ENCODE results near the gene BLM. TPM values are rescaled to one million over a fixed set of nuclear protein-coding genes. Genes with fewer than 3 reads are reported as not detected.

The BLM gene
- polyA plus RNA-seq, 1 donor (not counting 4 experiments of a cell fraction or from before 2014, with no cell fraction given): 4.4 TPM

DNA sequence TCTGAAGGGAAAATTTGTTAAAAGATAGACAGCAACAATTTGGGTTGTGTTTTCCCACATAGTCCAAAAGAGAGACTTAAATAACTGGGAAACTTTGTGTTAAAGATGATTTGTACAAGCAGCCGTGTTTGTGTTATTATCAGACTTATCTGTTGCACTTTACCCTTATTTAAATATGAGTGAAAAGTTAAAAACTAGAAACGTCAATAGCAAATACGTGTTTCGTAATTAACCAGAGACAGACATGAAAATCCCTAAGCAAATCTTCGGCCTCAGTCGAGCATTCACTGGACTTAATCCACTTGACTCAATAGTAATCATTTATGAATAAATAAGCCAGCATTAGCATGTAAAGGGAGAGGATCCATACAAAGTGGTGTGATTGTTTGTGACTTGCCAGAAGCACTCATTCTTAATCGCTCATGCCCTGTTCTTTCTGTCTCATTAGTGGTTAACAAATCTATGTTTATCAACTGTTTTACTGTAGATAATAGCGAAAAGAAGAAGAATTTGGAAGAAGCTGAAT, 34.2 kb downstream of the BLM start:
- no peak for FAIRE-seq
- TF ChIP-seq CTCF (optimal IDR thresholded peaks at IDR 0.05 in 1 of 3, IDR thresholded peaks at IDR 0.05 in 1 of 3, conservative IDR thresholded peaks at IDR 0.05 in 1 of 3; ENCODE audit: extremely low read depth in 1 of 3, insufficient read depth in 2 of 3, low read length in 3 of 3) (no peak), EZH2 (IDR thresholded peaks at IDR 0.05; ENCODE audit: low read length) (no peak)
- dilution Hi-C loops (cut with MboI; ENCODE audit: extremely low pct_ligation_motif_present, low sequenced_read_pairs): no loop called here

DNA sequence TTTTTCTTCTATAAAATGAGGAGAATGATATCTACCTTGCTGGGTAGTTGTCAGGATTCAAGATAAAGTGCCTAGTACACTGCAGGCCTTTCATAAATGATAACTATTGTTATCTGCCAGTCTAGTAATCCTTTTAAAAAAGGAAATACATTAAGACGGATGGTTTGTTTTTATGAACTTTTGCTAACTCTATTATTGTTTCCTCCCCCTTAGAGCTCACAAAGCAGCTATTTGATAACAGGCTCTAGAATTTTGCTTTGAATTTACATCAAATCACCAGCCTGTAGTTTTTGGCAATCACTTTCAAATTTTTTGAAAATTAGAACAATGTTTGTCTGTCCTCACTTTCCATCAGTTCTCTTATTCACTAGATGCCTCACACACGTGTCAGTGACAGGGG, 39.8 kb downstream of the BLM start:
- Histone ChIP-seq H3K79me2 (ENCODE audit: control insufficient read depth, insufficient read depth, low read length) (no peaks in the 10 kb centered on the region), H4K20me1 (ENCODE audit: control insufficient read depth, extremely low read depth, insufficient read depth, low read length) (no peaks in the 10 kb centered on the region), H3K9me1 (ENCODE audit: control insufficient read depth, extremely low read depth, insufficient read depth, low read length) (no peaks in the 10 kb centered on the region), H3K36me3 (ENCODE audit: control insufficient read depth in 2 of 2, extremely low read depth in 1 of 2, insufficient read depth in 2 of 2, low read length in 2 of 2) (peaks cover 0 to 9% of the 10 kb centered on the region in 2 experiments), H3K4me1 (ENCODE audit: control insufficient read depth, extremely low read depth, insufficient read depth, low read length) (no peaks in the 10 kb centered on the region), H3K9me3 (ENCODE audit: control insufficient read depth, low read depth, low read length) (no peaks in the 10 kb centered on the region), H2AFZ (ENCODE audit: control insufficient read depth, low read length) (no peak overlapping the region), H3K4me2 (ENCODE audit: control insufficient read depth, extremely low read depth, insufficient read depth, low read depth, low read length) (no peak overlapping the region), H3K27ac (ENCODE audit: control insufficient read depth, insufficient read depth, low read length) (no peak overlapping the region), H3K4me3 (ENCODE audit: control insufficient read depth in 2 of 3, extremely low read depth in 1 of 3, insufficient read depth in 2 of 3, low read depth in 1 of 3, low read length in 3 of 3) (no peak overlapping the region), H3K9ac (ENCODE audit: control insufficient read depth, extremely low read depth, insufficient read depth, low read length) (no peak overlapping the region), H3K27me3 (ENCODE audit: control insufficient read depth, extremely low read depth, insufficient read depth, low read length) (no peaks in the 10 kb centered on the region)
- dilution Hi-C loops (cut with MboI; ENCODE audit: extremely low pct_ligation_motif_present, low sequenced_read_pairs): no loop called here
- DNase-seq (ENCODE audit: low read depth, low spot score) (no peak), FAIRE-seq (no peak)
- TF ChIP-seq CTCF (optimal IDR thresholded peaks at IDR 0.05 in 1 of 3, IDR thresholded peaks at IDR 0.05 in 1 of 3, conservative IDR thresholded peaks at IDR 0.05 in 1 of 3; ENCODE audit: extremely low read depth in 1 of 3, insufficient read depth in 2 of 3, low read length in 3 of 3) (no peak), EZH2 (IDR thresholded peaks at IDR 0.05; ENCODE audit: low read length) (no peak)

More for the DNA sequence above, 34.2 kb downstream of the BLM start:
- H3K27me3 ChIP-seq (ENCODE audit: control insufficient read depth, extremely low read depth, insufficient read depth, low read length): no peaks in the 10 kb centered on the region
- no peaks in the 10 kb centered on the region for H3K79me2 ChIP-seq (ENCODE audit: control insufficient read depth, insufficient read depth, low read length)
- H3K4me3 ChIP-seq (ENCODE audit: control insufficient read depth in 2 of 3, extremely low read depth in 1 of 3, insufficient read depth in 2 of 3, low read depth in 1 of 3, low read length in 3 of 3): no peak overlapping the region
- H2AFZ ChIP-seq (ENCODE audit: control insufficient read depth, low read length): no peak overlapping the region
- H3K9ac ChIP-seq (ENCODE audit: control insufficient read depth, extremely low read depth, insufficient read depth, low read length): no peak overlapping the region
- no peaks in the 10 kb centered on the region for H3K9me3 ChIP-seq (ENCODE audit: control insufficient read depth, low read depth, low read length)
- H3K36me3 ChIP-seq (ENCODE audit: control insufficient read depth in 2 of 2, extremely low read depth in 1 of 2, insufficient read depth in 2 of 2, low read length in 2 of 2): peaks cover 0 to 6% of the 10 kb centered on the region in 2 experiments
- H3K27ac ChIP-seq (ENCODE audit: control insufficient read depth, insufficient read depth, low read length): no peak overlapping the region
- no peaks in the 10 kb centered on the region for H3K9me1 ChIP-seq (ENCODE audit: control insufficient read depth, extremely low read depth, insufficient read depth, low read length)
- no peak overlapping the region for H3K4me2 ChIP-seq (ENCODE audit: control insufficient read depth, extremely low read depth, insufficient read depth, low read depth, low read length)
- no peak for DNase-seq (ENCODE audit: low read depth, low spot score)
- no peaks in the 10 kb centered on the region for H3K4me1 ChIP-seq (ENCODE audit: control insufficient read depth, extremely low read depth, insufficient read depth, low read length)
- no peaks in the 10 kb centered on the region for H4K20me1 ChIP-seq (ENCODE audit: control insufficient read depth, extremely low read depth, insufficient read depth, low read length)

Data from keratinocyte (primary cell).